Neuron (in vitro differentiated cells): ENCODE data around the gene CDC6.

ENCODE experiments used
- H2AFZ ChIP-seq: one replicate; pipeline ENCODE4 v1.6.1; 2013; ENCODE audit warnings: low read depth, mild to moderate bottlenecking, inconsistent platforms, low read length, moderate library complexity
- H3K27me3 ChIP-seq: one replicate; pipeline ENCODE4 v1.6.1; 2013; ENCODE audit warnings: low read length; ENCODE audit not compliant: insufficient read depth
- H3K36me3 ChIP-seq: one replicate; pipeline ENCODE4 v1.6.1; 2013; ENCODE audit warnings: low read length; ENCODE audit not compliant: insufficient read depth
- H3K4me1 ChIP-seq: one replicate; pipeline ENCODE4 v1.6.1; 2013; ENCODE audit warnings: low read length; ENCODE audit not compliant: insufficient read depth
- H3K4me3 ChIP-seq: 2 replicates; pipeline ENCODE4 v1.5.1; 2013; ENCODE audit warnings: mild to moderate bottlenecking, low read length, moderate library complexity
- H3K9me3 ChIP-seq: one replicate; pipeline ENCODE4 v1.6.1; 2013; ENCODE audit warnings: low read length

CDC6 gene

DNA sequence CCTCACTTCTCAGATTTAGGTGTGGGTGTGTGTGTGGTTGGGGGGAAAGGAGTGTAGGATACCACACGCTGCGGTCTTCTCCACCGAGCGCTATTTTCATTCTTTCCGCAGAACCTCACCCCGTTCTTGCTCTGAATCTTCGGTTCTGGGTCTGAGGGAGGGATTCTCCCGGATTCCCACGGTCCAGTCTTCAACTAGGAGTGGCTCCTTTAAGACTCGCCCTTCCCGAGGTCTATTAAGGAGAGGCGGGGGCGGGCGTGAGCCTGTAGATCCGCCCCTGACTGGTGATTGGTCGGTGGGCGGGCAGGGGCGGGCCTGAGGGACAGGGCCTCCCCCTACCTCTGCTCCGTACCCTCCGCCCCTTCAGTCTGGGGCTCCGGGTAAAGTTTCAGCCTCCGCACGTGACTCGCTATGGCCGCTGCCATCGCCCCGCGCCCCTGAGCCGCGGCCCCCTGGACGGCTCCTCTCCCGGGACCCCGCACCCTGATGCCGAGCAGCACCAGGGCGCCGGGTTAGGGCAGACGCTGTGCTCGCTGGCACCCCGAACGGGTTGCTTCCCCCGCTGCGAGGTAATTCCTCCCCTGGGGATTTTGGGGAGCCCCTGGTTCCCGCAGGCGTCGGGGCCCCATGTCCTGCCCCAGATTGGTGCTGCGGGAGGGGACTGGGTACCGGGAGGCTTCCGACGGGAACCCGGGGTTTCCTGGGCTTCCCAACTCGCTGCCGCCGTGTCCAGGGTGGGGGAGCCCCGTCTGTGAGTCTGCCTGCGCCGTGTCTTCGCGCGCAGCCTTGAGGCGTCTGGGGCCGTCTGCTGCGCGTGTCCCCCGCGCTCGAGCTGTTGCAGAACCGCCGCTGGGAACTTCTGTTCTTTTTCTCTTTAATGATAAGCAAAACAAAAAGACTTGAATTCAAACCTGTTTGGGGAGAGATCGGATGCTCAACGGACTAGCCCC, 30.5 kb downstream of the CDC6 start:
- Histone ChIP-seq H3K27me3 (no peaks in the 10 kb centered on the region), H3K4me3 (peak overlapping the region; percentile 78), H3K4me1 (peaks cover 47% of the 10 kb centered on the region), H3K9me3 (no peaks in the 10 kb centered on the region), H2AFZ (peak overlapping the region; percentile 94), H3K36me3 (no peaks in the 10 kb centered on the region)

DNA sequence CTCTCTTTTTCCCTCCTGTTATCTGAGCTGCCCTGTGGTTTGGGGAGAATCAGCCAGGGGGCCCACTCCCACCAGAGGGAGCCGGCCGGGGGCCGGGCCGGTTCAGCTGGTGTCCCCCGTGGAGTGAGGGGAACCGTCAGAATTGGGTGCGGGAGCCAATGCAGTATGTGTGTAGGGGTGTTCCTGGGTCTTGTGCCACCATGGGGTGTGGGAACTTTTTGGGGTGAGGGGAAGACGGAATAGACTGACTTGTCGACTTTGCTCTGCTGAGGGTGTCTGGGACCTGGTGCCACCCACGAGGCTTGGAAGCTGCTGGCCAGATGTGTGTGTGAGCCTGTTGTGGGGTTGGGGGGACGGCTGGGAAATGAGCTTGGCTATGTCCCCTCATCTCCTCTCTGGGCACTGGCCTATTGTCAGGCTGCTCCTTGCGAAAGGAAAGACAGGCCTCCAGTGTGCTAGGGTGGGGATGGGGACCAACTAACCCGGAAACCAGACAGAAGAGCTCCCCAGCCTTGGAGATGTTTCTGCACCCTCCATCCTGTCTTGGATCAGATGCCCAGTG, 31.2 kb downstream of the CDC6 start:
- H3K4me1 ChIP-seq, result peaks cover 51% of the 10 kb centered on the region

DNA sequence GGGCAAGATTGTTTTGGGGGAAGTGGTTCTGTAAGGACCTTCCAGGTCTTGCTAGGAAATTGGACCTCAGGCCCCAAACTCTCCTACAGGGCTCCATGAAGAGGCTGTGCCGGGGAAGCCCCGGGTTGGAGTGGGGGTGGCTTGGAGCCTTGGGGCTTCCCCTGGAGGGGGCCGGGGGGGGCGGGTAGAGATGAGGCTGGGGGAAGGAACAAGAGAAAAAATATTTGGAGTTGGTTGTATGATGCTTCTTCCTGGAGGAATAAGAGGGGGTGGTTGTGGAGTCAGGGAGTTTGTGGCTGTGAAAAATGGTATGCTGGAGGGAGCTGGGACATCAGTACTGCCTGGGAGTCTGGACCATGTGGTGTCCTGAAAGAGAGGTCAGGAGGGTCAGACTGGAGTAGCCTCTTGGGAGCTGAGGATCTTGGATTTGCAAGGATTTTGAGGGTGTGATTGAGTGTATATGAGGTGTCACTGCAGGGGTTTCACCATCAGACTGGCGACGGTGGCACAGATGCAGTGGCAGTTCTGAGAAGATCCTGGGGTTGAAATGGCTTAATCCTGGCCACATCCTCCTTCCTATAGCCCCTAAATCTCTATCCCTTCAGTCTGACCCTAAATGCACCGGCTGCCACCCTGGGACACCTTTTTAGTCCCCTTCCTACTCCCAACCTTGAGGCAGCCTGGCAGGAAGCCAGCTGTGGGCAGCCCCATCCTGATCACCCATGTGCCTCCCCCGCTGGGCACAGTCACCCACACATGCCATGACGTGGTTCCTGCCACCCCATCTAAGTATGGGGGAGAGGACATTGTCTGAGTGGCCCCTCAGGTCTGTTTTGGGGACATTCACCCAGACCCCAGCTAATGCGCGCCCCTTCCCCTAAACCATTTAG, 32.2 kb downstream of the CDC6 start:
- no peak overlapping the region for H2AFZ ChIP-seq
- H3K4me1 ChIP-seq, result peaks cover 51% of the 10 kb centered on the region
- H3K36me3 ChIP-seq, result no peaks in the 10 kb centered on the region
- H3K4me3 ChIP-seq, result no peak overlapping the region
- H3K27me3 ChIP-seq, result no peaks in the 10 kb centered on the region
- no peaks in the 10 kb centered on the region for H3K9me3 ChIP-seq

More for the DNA sequence above, 31.2 kb downstream of the CDC6 start:
- no peaks in the 10 kb centered on the region for H3K27me3 ChIP-seq
- no peaks in the 10 kb centered on the region for H3K36me3 ChIP-seq
- H3K4me3 ChIP-seq, result peak overlapping the region; percentile 78
- peak overlapping the region; percentile 94 for H2AFZ ChIP-seq
- H3K9me3 ChIP-seq, result no peaks in the 10 kb centered on the region

DNA sequence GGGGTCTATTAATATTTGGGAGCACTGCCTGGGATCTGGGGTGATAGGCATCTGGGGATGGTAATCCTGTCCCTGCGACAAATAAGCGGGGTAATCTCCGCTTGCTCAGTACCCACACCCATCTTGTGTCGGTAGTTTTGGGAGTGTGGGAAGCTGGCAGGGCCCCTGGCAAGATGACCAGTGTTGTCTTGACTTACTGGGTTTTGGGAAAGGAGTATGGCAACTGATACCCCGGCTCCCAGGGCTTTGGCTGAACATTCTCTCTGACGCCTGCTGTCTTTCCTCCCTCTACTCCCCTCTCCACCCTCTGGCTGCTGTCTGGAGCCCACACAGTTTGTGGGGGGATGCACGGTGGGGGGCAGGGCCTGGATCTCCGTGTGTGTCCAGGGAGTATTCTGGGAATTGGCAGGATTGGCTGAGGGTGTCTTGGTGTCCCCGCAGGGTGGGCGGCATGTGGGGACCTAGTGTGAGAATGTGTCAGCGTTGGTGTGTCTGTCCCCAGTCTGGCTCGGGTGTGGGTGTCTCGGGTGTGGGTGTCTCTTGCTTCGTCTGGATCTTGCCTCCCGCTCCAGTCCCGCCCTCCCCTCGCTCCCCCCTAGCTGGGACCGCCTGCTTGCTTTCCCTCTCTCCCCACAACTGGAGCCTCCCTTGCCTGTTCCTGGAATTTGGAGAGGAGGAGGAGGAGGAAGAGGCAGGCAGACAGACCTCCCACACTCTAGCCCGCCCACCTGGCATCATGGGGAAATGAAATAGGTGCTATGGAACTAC, 33.3 kb downstream of the CDC6 start:
- H3K4me3 ChIP-seq, result no peak overlapping the region
- H3K4me1 ChIP-seq, result peaks cover 49% of the 10 kb centered on the region

DNA sequence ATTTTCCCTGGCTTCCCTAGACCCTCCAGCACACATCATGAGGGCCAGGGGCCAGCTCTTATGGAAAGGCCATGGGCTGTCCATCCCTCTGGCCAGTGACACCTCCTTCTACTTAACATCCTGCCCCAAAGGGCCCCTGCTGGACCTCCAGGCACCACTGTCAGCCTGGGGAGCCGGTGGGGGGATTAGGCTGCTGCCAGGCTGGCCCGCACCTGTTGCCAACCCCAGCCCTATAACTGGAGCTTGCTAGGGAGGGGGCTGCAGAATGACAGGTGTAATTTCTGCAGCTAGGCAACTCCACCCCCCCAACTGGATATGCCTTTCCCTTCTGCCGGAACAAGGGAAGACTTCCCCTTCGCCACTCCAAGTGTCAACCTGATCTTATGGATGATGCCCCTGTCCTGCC, 33.8 kb downstream of the CDC6 start:
- no peaks in the 10 kb centered on the region for H3K27me3 ChIP-seq
- H3K4me3 ChIP-seq, result no peak overlapping the region
- no peak overlapping the region for H2AFZ ChIP-seq
- H3K9me3 ChIP-seq, result no peaks in the 10 kb centered on the region
- peaks cover 43% of the 10 kb centered on the region for H3K4me1 ChIP-seq
- H3K36me3 ChIP-seq, result no peaks in the 10 kb centered on the region

More for the DNA sequence above, 33.3 kb downstream of the CDC6 start:
- Histone ChIP-seq H3K36me3 (no peaks in the 10 kb centered on the region), H3K27me3 (no peaks in the 10 kb centered on the region), H2AFZ (no peak overlapping the region), H3K9me3 (no peaks in the 10 kb centered on the region)

DNA sequence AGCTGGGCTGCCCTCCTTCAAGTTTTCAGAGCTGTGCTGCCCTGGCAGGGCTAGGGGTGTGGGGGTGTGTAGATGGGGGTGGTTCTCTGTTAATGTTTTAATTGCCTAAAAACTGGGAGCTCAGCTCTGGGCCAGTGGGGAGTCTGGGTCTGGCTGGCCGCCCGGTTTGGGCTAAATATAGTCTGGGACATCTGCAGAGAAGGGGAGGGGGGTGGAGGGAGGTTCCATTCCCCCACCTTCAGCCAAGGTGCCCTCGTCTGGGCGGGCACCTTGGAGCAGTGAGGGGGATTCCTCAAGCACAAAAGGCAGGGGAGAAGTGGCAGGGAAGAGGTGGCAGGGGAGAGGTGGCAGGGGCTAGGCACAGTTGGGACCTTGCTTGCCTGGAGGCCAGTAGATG, 34.3 kb downstream of the CDC6 start:
- Histone ChIP-seq H3K9me3 (no peaks in the 10 kb centered on the region), H3K4me3 (no peak overlapping the region), H3K27me3 (no peaks in the 10 kb centered on the region), H3K36me3 (no peaks in the 10 kb centered on the region), H3K4me1 (peaks cover 39% of the 10 kb centered on the region), H2AFZ (no peak overlapping the region)

DNA sequence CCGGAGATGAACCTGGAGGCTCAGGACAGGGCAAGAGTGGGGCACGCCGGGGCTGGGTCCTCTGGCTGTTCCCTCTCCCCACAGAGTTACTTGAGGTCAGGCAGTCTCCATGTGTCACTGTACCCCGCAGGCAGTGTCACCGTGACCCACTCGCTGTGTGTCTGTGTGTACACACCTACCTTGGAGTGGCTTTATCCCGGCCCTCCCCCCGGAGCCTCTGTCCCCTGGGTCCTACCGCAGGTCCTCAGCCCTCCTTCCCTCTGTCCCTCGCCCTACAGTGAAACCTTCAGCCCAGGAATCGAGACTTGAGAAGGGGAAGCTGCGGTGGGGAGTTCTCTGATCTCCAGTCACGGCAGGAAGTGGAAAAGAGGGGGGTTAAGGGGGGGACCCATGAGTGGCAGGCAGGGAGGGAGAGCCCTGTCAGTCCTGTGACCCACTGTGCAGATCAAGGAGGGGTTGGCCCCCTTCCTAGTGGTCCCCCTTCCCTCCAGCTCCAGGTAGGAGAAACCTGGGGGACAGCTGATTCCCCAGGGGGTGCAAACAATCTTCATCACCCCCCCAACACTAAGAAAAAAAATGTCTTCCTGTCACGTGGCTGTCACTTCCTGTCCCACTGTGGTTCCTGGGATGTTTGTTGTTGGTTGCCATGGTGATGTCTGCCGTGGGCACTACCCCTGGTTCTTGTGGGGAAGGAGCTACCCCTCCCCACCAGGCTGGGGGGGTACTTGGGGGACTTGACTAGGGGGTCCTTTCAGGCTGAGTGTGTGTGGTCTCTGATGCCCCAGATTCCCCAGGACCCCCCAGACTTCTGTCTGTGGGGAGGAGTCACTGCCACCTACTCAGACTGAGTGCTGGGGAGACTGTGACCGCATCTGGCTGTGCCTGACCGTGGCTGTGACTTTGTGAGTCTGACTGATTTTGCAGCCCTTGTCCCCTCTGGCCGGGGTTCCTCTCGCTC, 35.0 kb downstream of the CDC6 start:
- Histone ChIP-seq H3K4me3 (peak overlapping the region; percentile 23), H3K27me3 (no peaks in the 10 kb centered on the region), H3K9me3 (no peaks in the 10 kb centered on the region), H3K36me3 (no peaks in the 10 kb centered on the region), H3K4me1 (peaks cover 34% of the 10 kb centered on the region), H2AFZ (no peak overlapping the region)

DNA sequence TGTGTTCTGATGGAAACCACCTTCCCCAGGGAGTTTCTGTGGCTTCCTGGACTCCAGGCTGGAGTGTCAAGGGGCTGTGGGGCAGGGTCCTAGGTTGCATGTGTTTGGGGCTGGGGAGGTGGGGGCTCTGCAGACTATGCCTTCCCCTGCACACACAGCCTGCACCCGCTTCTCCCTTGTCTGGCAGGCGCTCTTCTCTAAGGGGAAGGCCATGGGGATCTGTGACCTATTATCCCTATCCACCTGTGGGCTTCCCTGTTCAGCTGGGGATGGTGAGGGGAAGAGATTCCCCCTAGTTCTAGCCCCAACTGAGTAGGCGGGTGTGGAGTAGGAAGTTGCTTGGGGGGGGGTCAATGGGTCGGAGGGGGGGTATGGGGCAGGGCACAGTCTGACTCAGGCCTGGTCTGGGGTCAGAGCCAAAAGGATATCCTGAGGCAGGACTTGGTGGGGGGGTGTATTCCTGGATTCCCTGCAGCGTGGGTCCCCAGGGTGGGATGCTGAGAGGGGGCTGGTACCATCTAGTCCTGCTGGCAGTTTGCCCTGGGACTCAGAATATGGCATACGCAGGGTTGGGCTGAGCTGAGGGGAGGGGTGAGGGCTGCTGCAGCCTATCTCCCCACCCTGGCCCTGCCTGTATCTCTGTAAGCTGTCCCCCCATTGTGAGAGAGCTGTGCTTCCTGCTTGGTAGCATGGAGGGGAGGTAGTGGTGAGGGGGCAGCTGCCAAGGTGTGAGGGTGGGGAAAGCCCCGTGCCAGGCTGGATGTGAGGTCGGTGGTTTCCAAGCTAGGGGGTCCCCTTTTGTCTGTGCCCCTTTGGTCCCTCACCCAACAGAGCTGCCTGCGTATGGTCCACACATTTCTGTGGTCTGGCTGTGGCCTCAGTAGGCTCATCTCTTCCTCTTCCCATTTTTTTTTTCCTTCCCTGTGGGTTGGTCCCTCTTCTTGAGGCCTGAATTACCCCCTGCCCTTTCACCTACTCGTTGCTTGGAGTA, 36.0 kb downstream of the CDC6 start:
- H3K9me3 ChIP-seq, result no peaks in the 10 kb centered on the region
- no peaks in the 10 kb centered on the region for H3K27me3 ChIP-seq
- H3K36me3 ChIP-seq, result no peaks in the 10 kb centered on the region
- H3K4me1 ChIP-seq, result peaks cover 29% of the 10 kb centered on the region
- no peak overlapping the region for H3K4me3 ChIP-seq
- H2AFZ ChIP-seq, result no peak overlapping the region

DNA sequence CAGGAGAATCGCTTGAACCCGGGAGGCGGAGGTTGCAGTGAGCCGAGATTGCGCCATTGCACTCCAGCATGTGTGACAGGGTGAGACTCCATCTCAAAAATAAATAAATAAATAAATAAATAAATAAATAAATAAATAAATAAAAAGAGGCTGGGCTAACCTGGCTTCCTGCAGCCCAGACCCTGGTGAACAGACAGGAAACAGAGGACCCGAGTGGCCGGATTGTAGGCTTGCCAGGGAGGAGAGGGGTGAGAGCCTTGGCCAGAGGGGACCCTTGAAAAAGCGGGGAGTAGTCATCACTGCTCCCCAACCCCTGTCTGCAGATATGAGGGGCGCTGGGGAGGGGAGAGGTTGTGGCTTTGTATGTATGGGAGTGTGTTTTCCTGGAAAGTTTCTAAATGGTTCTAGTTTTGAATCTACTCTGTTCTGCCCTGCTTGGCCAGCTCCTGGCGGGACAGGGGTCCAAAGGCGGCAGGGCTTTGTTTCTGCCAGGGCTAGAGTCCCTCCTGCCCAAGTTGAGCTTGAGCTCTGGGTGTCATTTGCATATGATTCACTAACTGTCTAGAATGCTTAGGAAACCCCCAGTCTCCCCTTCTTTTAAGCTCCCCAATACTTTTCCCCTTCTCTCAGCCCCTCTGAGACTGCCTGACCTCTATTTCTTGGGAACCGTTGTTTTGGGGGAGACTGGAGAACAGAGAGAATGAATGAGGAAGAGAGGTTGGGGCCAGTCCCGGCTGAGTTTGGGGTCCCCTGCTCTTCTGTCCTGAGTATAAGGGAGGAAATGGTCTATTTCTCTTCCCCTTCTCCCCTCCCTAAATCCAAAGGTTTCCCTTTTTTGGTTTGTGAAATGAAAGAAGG, 37.7 kb downstream of the CDC6 start:
- no peaks in the 10 kb centered on the region for H3K36me3 ChIP-seq
- no peaks in the 10 kb centered on the region for H3K27me3 ChIP-seq
- peaks cover 23% of the 10 kb centered on the region for H3K4me1 ChIP-seq
- H3K4me3 ChIP-seq, result no peak overlapping the region
- H2AFZ ChIP-seq, result no peak overlapping the region
- H3K9me3 ChIP-seq, result no peaks in the 10 kb centered on the region

DNA sequence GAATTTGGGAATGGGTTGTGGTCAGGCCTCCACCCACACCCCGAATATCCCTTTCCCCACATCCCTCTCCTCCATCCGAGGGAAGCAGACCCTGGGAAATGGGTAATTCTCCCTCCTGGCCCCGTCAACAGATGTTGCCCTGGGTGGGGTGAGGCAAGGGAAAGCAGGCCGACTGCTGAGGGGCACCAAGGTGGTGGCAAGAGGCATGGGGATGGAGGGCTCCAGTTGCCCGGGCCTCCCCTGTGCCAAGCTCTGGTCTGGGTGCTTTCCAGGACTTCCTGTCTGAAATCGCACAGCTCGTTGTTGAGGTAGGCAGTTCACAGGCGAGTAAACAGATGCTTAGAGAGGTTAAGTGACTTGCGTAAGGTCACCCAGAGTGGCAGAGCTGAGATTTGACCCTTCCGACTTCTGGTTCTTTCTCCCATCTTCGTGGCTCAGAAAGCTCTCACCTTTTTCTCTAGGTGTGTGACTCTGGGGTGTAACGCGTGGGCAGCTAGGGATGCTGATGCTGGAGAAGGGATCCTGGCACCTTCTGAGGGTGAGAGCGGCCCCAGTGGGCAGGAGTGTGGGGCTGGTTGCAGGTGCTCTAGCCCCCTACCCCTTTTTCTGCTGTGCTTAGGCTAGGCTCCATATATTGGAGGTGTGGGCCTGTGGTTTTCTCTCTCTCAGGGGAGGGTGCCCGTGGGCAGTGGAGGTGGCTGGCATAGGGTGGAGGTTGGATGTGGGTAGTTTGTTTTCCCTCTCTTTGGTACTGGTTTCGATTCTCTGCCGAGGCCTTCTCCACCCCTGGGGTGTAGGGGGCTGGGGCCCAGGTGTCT, 38.5 kb downstream of the CDC6 start:
- H3K4me3 ChIP-seq, result no peak overlapping the region
- no peak overlapping the region for H2AFZ ChIP-seq
- H3K9me3 ChIP-seq, result no peaks in the 10 kb centered on the region
- peaks cover 23% of the 10 kb centered on the region for H3K4me1 ChIP-seq
- H3K27me3 ChIP-seq, result no peaks in the 10 kb centered on the region
- peaks cover 1% of the 10 kb centered on the region for H3K36me3 ChIP-seq
